Fibroblast of lung (primary cell): Measurements from ENCODE around the gene KDM2A. TPM values are rescaled to one million over a fixed set of nuclear protein-coding genes. Genes with fewer than 3 reads are reported as not detected.

Experiments used
- DNase-seq, 2 donors: peaks; one replicate each; pipeline versions ENCODE4 v3.0.0 to v3.0.0-alpha.2; 2010; ENCODE audit warnings: low read depth in 2 of 2
- H2AFZ ChIP-seq: 2 replicates; pipeline ENCODE4 v1.5.1; 2012; ENCODE audit warnings: low read length, control low read depth, inconsistent platforms
- H3K27ac ChIP-seq: 2 replicates; pipeline ENCODE4 v1.5.1; 2011; ENCODE audit warnings: low read length, control low read depth; ENCODE audit not compliant: insufficient read depth
- H3K27me3 ChIP-seq: 2 replicates; pipeline ENCODE4 v1.5.1; 2011; ENCODE audit warnings: mild to moderate bottlenecking, low read length; ENCODE audit not compliant: control insufficient read depth, insufficient read depth
- H3K36me3 ChIP-seq: 2 replicates; pipeline ENCODE4 v1.5.1; 2011; ENCODE audit warnings: low read length; ENCODE audit not compliant: control insufficient read depth, insufficient read depth
- H3K4me1 ChIP-seq: 2 replicates; pipeline ENCODE4 v1.5.1; 2011; ENCODE audit warnings: low read length; ENCODE audit not compliant: control insufficient read depth, insufficient read depth; ENCODE audit errors: extremely low read depth
- H3K4me2 ChIP-seq: 2 replicates; pipeline ENCODE4 v1.5.1; 2011; ENCODE audit warnings: low read length, control low read depth; ENCODE audit not compliant: insufficient read depth; ENCODE audit errors: extremely low read depth
- H3K4me3 ChIP-seq, 4 experiments: fragments of 200-600 bp in 1 of 4; sonication (generic) in 1 of 4; replicated peaks in 1 of 4; 2 replicates each; pipeline ENCODE4 v1.5.1; 2011 to 2016; ENCODE audit warnings: low read length in 4 of 4, low read depth in 3 of 4, mild to moderate bottlenecking in 3 of 4, control low read depth in 2 of 4, inconsistent platforms in 1 of 4, mixed read lengths in 1 of 4; ENCODE audit not compliant: insufficient read depth in 1 of 4; ENCODE audit errors: control extremely low read depth in 1 of 4
- H3K79me2 ChIP-seq: 2 replicates; pipeline ENCODE4 v1.5.1; 2012; ENCODE audit warnings: mild to moderate bottlenecking, low read length, inconsistent platforms; ENCODE audit not compliant: control insufficient read depth, insufficient read depth
- H3K9ac ChIP-seq: 2 replicates; pipeline ENCODE4 v1.5.1; 2011; ENCODE audit warnings: mild to moderate bottlenecking, low read length, control low read depth; ENCODE audit not compliant: insufficient read depth
- H3K9me3 ChIP-seq: 2 replicates; pipeline ENCODE4 v1.5.1; 2012; ENCODE audit warnings: low read depth, low read length; ENCODE audit not compliant: control insufficient read depth, insufficient read depth
- H4K20me1 ChIP-seq: 2 replicates; pipeline ENCODE4 v1.5.1; 2011; ENCODE audit warnings: low read length; ENCODE audit not compliant: control insufficient read depth, insufficient read depth; ENCODE audit errors: extremely low read depth
- CTCF ChIP-seq, 2 donors: IDR thresholded peaks in 1 of 2; conservative IDR thresholded peaks in 1 of 2; 1 replicate in 1 of 2; 2 replicates in 1 of 2; pipeline ENCODE4 v1.5.1; 2011 to 2012; ENCODE audit warnings: low read length in 2 of 2, control low read depth in 1 of 2, inconsistent platforms in 1 of 2, low read depth in 1 of 2, mild to moderate bottlenecking in 1 of 2
- EZH2 ChIP-seq: IDR thresholded peaks from 2 replicates; pipeline ENCODE4 v1.5.1; 2012; ENCODE audit warnings: low read length, control low read depth, mild to moderate bottlenecking; ENCODE audit errors: missing control alignments
- polyA plus RNA-seq, 2 donors: library from polyadenylated mRNA; depleted of rRNA in 1 of 2; stranded (reverse) in 1 of 2; unstranded in 1 of 2; fragments of >200 nt; gene quantifications; 2 replicates each; pipeline ENCODE4 v1.2.1, GENCODE V29; 2011 to 2012; ENCODE audit warnings: missing spikeins in 1 of 2
- total RNA-seq: library from RNA; depleted of rRNA; stranded (reverse); fragments of >200 nt; gene quantifications from 2 replicates; pipeline ENCODE4 v1.2.1, GENCODE V29; 2014

KDM2A gene
- total and polyA plus RNA-seq, 2 donors (not counting 1 experiment from before 2014, with no cell fraction given), result 36.4 to 42.6 TPM

- no peaks in the 10 kb centered on the region for H3K4me1 ChIP-seq
- no peaks in the 10 kb centered on the region for H3K9me3 ChIP-seq
- no peaks in the 10 kb centered on the region for H3K36me3 ChIP-seq
- H3K9ac ChIP-seq, result no peak overlapping the region
- no peak overlapping the region for H3K4me3 ChIP-seq
- no peak overlapping the region for H3K4me2 ChIP-seq
- TF ChIP-seq CTCF (conservative IDR thresholded peaks at IDR 0.05 in 1 of 2, IDR thresholded peaks at IDR 0.05 in 1 of 2; ENCODE audit: low read depth in 1 of 2, low read length in 2 of 2) (no peak), EZH2 (no peak)
- H4K20me1 ChIP-seq, result no peaks in the 10 kb centered on the region
- no peak overlapping the region for H3K27ac ChIP-seq
- no peaks in the 10 kb centered on the region for H3K79me2 ChIP-seq
- H2AFZ ChIP-seq, result no peak overlapping the region
- no peaks in the 10 kb centered on the region for H3K27me3 ChIP-seq
- DNase-seq, result no peak
Measured at GRCh38 chr11:67099831-67100324, 19.2 kb upstream of the KDM2A start.

GRCh38 chr11:67102664-67103063, 16.4 kb upstream of the KDM2A start:
- no peaks in the 10 kb centered on the region for H3K79me2 ChIP-seq
- H2AFZ ChIP-seq, result no peak overlapping the region
- H3K4me2 ChIP-seq, result no peak overlapping the region
- H3K36me3 ChIP-seq, result no peaks in the 10 kb centered on the region
- no peaks in the 10 kb centered on the region for H3K9me3 ChIP-seq
- H3K27ac ChIP-seq, result no peak overlapping the region
- TF ChIP-seq CTCF (conservative IDR thresholded peaks at IDR 0.05 in 1 of 2, IDR thresholded peaks at IDR 0.05 in 1 of 2; ENCODE audit: low read depth in 1 of 2, low read length in 2 of 2), result no peak
- TF ChIP-seq EZH2, result no peak
- DNase-seq, result no peak
- no peak overlapping the region for H3K9ac ChIP-seq
- H3K4me3 ChIP-seq, result no peak overlapping the region
- no peaks in the 10 kb centered on the region for H4K20me1 ChIP-seq
- H3K4me1 ChIP-seq, result no peaks in the 10 kb centered on the region
- no peaks in the 10 kb centered on the region for H3K27me3 ChIP-seq

GRCh38 chr11:67105964-67106363, 13.1 kb upstream of the KDM2A start:
- Histone ChIP-seq H4K20me1 (no peaks in the 10 kb centered on the region), H2AFZ (no peak overlapping the region), H3K27ac (no peak overlapping the region), H3K27me3 (no peaks in the 10 kb centered on the region), H3K9ac (no peak overlapping the region), H3K4me2 (no peak overlapping the region), H3K4me3 (no peak overlapping the region), H3K36me3 (no peaks in the 10 kb centered on the region), H3K9me3 (no peaks in the 10 kb centered on the region), H3K4me1 (no peaks in the 10 kb centered on the region), H3K79me2 (no peaks in the 10 kb centered on the region)
- no peak for DNase-seq
- TF ChIP-seq CTCF (conservative IDR thresholded peaks at IDR 0.05 in 1 of 2, IDR thresholded peaks at IDR 0.05 in 1 of 2; ENCODE audit: low read depth in 1 of 2, low read length in 2 of 2) (no peak), EZH2 (no peak)
